Measurements from ENCODE around the gene NBPF9.
"Not testable (repeated sequence)": the region's sequence is repeated elsewhere in the genome, so short reads cannot be mapped to it uniquely, and the experiment has no call there.

GRCh38 chr1:149130938-149131337 lies 27.6 kb upstream of the NBPF9 start:
- not testable (repeated sequence) for TF ChIP-seq EZH2 (IDR thresholded peaks at IDR 0.05); POLR2AphosphoS5 (IDR thresholded peaks at IDR 0.05; ENCODE audit: borderline replicate concordance, low read depth, low read length); FOXP2 (optimal IDR thresholded peaks at IDR 0.05; ENCODE audit: control extremely low read depth, extremely low read length, insufficient read depth)
